Nucleus accumbens (tissue), 56 donors: ENCODE measurements around the gene CXCR1.
A peak's percentile ranks its signal among the peaks of the same experiment; 100 is the strongest.
"Not testable (repeated sequence)": the region's sequence is repeated elsewhere in the genome, so short reads cannot be mapped to it uniquely, and the experiment has no call there.

Source experiments
- DNase-seq, 56 donors: peaks; one replicate each; lab custom pipeline; 2025; lab: John Stamatoyannopoulos, UW

Gene CXCR1

DNA sequence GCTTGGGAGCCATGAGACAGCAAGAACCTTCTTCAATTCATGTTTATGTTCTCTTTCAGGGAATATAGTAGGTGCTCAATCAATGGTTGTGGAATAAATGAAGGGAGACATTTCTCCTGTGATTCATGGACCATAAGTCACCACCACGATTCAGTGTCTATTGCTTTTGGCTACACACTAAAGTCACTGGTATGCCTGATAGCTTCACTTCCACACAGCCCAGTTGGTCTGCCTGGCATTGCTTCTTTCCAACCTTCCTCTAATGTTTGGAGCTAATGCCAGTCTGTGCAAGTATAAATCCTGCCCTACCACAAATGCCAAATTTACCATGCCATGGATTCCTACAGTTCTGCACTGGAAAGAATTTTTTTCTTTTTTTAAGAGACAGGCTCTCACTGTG, 1.3 kb upstream of the CXCR1 start:
- DNase-seq: no peak

DNA sequence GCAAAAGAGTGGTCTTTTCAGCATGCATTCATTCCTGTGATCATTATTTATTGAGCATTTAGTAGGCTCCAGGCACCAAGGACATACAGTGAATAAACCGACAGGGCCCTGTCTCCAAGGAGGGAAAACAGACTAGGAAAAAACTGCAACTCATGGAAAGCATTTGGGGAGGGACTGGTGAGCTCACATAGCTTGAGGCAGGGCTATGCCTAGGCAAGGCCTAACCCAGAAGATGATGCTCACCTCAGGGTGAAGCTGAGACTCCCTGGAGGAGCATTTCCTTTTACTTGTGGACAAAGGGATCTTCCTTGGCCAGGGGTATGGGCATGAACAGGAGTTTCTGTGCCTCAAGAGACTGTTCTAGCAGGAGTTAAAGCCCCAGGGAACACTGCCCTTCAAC, 3.9 kb downstream of the CXCR1 start:
- DNase-seq: no peak

DNA sequence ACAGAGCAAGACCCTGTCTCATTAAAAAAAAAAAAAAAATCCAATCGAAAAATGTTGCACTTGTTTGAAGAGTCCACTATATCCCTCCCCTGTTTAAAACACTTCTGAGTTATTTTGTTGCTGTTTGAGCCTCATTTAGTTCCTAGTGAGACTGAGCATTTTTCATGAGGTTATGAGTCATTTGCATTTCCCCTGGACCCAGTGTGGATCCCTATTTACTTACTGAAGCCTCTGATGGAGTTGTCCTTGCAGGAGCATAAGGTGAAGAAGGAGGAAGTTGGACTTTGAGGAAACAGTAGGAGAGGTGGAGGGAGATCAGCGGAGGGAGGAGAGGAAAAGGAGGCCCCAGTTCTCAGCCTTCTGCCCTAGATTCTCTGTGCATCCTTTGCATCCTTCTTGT, 5.1 kb downstream of the CXCR1 start:
- DNase-seq: no peak

DNA sequence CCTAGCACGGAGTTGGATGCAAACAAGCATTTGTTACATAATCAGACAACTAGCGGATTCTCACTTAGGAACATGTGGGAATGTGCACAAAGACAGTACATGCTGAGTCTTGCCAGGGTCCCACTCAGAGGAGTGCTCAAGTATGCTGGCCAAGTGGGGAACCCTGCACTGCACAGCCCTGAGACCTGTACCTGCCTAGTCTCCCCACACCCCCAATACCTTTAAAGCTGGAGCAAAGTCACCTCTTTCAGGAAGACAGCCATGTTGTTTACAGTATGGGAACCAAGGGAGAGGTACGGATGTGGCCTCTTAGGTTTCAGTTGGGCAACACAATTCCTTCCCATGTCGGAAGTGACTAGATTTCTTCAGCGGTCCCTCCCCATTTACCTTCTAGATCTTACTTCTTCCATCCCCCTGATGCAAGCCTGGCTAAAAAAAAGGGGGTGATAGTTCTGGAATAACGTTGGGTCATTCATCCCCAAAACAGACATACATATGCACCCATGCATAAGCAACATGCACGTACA, 10.7 kb downstream of the CXCR1 start:
- no peak for DNase-seq

DNA sequence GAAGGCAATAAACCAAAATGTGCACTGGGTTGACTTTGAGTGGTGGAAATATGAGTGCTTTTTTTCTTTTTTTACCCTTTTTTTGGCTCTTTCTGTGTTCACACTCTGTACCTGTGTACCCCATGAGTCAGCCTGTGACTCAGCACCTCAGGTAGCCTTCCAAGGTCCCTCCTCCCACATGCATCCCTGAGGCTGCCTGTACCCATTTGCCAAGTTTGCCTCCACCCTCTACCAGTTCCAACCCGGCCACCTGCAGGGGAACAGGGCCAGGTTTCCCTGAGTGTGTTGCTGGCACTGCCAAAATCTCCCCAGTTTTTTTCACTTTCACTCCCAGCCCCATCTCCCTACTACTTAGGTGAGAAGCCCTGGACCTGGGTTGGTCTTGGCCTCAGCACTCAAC, 14.0 kb downstream of the CXCR1 start:
- peak in 11 of 56 donors; percentile 1 to 52 (median 10) for DNase-seq

DNA sequence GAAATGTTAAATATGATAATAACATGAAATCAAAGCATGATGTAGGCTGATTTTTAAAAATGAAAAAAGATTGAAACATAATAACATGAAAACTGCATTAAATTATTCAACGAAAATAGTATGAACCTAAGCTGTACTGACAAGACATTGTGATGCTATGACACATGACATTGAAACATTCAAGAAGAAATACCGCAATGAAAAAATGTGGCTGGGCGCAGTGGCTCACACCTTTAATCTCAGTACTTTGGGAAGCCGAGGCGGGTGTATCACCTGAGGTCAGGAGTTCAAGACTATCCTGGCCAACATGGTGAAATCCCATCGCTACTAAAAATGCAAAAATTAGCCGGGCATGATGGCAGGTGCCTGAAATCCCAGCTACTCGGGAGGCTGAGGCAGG, 14.6 kb downstream of the CXCR1 start:
- no peak for DNase-seq

DNA sequence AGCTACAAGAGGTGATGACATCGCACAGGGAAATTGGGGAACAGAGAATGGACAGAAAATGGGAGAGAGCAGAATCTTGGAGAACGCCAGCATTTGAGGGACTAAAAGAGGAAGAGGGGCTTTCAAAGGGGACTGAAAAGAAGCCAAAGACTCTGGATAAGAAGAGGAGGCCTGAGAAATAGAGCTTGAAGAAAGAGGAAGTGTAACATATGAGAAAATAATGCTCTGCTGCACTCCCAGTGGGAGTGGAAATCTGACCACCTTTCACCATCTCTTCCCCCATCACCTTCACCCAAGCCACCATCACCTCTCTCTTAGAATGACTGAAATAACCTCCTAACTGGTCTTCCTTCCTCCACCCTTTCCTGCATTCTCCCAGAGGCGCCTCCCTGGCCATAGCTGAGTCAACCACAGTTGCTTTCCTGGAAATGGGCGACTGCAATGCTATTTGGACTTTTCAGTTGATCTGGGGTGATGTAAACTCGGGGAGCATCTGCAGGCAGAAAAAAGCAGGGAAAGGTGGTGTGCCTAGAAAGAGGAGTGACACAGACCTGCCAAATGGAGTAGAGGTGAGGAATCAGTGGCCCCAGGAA, 16.8 kb downstream of the CXCR1 start:
- no peak for DNase-seq

DNA sequence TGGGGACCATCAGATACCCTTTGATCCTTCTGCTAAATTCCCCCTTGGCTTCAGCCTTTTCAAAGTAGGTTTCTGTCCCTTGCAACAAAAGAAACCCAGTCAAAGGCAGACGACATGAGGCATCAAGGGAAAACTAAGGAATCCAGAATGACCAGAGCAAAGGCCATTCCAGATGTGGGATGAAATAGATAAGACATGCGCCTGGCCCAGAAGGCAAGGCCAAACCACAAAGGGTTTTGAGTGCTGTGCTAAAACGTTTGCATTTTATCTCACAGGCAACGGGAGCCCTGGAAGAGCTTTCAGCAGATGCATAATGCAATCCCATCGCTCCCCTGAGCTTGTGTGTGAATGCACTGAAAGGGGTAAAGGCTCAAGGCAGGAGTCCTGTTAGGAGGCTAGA, 17.7 kb downstream of the CXCR1 start:
- DNase-seq: no peak

DNA sequence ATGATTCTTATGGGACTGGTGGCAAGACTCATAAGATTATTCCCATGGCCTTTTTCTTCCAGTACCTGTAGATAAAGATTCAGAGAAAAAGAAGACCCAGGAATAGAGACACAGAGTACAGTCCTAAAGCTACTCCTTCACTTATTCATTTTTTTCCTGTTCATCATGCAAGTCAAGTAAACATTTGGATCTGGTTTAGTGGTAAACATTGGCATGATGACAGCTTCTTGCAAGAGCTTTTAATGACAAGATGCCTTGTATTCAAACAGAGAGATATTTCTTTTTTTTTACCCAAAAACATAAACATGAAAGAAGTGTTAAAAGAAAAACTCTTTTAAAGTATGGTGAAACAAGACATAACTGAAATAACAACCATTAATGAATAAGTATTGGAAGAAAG, 20.7 kb downstream of the CXCR1 start:
- DNase-seq: no peak

DNA sequence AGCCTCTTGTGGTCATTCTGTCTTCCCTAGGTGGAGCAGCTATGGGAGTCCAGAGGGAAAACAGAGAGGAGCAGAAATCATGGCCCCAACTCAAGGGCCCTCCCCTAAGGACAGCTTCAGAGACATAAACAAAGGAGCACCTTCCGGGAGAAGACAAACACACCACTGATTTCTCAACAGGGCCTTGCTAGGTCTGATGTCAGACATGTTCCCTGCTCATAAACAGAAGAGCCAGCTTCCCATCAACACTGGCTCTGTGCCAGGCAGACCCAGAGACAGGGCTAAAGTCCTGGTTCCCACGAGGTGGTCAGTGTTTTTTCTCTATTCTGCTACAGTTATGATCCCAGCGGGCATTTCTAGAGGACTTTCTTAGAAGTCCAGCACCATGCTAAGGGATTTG, 21.6 kb downstream of the CXCR1 start:
- no peak for DNase-seq

DNA sequence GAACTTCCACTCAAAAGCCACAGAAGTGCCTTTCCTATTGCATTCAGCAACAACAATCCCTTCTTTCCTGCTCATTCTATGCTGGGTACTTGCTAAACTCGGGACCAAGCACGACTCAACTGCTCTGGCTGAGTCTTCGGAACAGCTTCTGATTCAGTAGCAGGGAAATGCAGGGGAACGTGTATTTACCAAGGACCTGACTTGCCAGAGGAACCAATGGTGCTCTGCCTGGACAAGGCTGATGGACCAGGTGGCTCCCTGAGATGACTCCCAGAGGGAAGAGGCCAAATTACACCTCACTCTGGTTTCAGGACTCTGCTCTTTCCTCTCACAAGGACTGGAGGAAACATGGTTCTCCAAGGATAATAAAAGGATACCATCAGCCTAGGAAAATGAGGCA, 28.7 kb downstream of the CXCR1 start:
- no peak for DNase-seq

DNA sequence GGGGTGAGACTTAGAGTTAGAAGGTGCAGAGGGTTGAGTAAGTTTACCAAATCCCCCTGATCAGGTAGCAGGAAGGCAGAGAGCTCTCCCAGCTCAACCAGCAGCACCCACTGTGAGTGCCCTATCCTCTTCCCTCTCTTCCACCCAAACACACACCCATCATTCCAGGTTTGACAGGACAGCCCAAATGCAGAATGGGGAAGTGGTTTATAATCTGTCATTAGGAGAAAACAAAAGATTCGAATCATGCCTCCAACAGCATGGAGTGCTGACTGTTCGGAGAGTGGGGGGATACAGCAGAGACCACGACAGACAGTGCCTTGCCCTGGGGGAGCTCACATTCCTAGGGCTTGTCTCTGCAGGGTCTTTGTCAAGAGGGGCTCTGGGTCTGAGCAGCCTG, 29.2 kb downstream of the CXCR1 start:
- DNase-seq: no peak

DNA sequence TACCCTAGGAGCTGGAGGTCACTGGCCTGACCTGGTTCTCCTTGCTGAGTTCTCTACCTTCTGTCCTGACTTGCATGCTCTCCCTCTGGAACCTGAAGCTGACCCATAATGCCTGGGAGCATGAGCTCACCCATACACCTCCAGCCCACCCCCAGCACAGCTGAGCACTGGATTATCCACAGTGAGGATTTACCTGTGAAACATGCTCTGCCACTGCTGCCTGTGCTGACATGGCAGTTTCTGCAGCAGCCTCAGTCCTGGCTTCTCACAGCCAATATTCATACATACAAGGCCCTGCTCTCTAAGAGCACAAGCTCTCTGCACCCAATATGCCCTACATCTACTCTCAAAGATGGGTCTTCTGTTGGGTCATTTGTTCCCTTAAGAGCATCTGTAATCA, 35.9 kb downstream of the CXCR1 start:
- no peak for DNase-seq

DNA sequence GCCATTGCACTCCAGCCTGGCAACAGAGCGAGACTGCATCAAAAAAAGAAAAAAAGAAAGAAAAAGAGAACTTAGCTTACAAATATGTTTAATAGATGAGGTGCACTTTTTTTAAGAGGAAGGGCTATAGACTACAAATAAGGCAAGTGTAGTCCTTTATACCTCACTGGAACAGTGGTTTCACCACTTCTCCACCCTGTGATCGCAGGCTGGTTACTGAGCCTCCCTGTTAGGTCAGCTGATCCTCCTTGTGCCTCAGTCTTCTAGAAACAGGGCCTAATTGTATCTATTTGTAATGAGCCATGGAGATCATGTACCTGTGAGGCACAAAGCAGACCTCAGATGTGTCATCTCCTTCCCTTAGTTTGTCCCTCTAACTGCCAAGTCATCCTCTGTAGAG, 36.4 kb downstream of the CXCR1 start:
- DNase-seq: no peak

DNA sequence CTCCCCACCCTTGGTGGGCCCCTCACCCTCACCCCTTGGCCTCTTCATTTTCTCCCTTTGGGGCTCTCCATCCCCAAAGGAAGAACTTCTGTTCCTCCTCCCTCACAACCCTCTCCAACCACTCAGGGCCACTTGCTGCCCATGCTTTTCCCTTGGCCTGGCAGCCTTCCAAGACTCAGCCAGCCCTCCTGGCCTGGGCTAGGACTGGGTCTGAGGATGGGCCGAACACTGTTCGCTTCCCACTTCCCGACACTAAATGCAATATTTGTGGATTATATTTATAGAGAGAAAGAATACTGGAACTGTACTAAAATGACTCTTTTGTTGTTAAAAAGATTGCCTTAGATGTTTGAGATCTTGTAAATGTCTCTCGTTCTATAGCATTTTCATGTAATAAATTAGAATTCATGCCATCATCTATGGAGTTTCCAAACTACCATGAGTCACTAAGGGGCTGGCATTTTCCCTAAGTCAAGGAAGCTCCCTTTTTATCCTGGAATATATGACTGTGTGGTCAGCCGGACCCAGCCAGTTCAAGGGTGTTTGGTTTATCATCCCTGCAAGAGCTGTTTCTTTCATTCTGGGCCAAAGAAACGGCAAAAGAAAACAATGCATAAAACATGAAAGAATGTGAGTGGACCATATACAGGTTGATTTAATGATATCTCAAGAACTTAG, 37.2 kb downstream of the CXCR1 start:
- DNase-seq: no peak

DNA sequence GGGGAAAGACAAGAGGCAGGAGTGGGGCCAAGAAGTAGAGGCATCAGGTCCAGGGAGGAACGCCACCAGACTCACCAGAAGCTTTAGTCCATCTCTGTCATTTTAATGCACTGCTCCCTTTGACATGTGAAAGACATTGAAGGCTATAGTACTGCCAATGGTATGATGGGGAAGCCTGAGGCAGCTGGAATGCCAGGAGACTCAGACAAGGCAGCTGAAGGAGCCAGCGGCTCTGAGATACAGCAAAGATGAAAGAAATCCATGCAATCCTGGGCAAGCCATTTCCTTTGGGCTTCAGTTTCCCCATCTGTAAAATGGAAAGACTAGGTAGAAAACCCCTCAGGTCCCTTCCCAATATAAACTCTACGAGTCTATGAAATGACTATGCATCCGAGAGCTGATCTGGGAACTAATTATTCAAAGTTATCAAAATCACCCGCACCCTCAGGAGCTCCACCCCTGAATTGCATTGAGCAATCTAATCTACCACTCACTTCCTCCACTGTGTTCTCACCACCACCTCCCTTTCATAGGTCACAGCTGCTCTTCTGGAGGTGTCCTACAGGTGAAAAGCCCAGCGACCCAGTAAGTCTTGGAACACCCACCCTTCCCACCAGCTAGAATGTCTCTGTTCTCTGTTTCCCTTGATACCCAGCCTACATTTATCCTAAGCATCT, 37.8 kb downstream of the CXCR1 start:
- DNase-seq: no peak

DNA sequence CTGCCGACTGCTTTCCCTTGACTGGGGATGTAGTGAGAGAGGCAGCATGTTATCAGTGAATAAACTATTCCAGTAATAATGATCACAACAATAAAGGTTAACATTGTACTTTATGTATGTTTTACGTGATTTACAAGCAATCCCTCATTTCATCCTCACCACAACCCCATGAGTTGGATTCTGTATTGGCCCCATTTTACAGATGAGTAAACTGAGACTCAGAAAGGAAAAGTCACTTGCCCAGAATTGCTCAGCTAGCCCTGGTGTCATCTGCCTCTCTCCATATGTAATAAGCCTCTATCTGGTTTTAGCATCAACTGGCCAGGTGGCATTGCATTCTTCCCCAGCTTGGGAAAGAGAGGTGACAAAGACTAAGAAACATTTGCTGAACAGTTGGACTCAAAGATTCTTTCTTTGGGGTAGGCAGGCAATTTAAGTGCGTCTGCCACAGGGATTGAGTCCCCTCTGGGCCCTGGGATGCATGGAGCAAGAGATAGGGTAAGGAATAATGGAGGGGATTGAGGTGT, 38.8 kb downstream of the CXCR1 start:
- DNase-seq: no peak

DNA sequence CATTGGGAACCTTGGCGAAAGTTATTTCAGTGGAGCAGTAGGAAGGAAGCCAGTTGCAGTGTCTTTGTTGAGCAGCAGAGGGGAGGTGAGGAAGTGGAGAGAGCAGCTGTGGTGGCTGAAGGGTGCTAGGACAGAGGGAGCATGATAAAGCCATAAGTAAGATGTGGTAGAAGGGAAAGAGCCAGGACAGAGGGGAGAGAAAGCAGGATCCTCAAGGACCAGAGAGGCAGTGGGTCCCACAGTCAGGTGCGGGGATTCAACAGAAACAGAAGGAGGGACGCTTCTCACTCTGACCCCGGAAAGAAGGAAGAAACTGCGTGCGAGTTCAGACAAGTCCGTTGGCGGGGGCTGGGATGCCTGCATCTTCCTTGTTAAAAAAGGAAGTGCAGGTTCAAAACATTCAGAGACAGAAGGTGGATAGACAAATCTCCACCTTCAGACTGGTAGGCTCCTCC, 41.1 kb downstream of the CXCR1 start, which contains the start of gene CXCR2:
Gene CXCR2, plus strand, starts transcription at position 403 of the 455 bp plus-strand sequence. CDS start 8,774 bp downstream, outside the sequence.
- DNase-seq: peak in 1 of 56 donors; percentile 4

DNA sequence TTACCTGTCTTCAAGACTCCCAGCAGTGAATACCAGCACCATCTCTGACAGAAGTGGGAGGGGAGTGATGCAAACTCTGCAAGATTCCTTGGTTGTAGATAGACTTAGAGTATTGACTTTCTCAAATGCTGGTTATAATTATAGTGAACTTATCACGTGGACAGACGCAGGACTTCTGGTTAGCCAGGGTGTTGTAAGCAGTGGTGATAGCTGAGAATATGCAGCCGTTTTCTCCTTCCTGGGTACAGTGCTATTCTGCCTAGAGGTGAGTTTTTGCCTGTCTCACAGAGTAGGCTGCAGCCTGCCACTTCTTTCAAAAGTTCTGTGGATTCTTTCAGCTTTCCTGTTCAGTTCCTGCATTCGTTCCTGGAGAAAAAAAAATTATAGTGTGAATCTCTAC, 41.7 kb downstream of the CXCR1 start:
- no peak for DNase-seq

DNA sequence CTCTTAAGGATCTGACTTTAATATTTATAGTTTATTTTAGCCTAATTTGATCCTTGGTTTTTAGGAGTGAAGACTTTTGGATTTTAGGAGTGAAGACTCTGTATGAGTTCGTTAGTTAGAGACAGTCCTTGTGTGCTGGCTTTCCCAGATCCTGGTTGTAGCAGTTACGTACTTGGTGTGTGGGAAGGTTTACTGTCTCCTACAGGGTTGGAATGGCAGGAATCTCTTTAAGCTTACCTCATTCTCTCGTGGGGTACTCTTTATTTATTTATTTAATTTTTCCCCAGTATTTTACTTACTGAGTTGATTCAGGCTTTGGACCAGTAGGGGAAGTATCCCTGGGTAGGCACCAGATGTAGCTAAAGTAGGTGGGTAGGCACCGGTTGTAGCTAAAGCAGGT, 42.8 kb downstream of the CXCR1 start:
- no peak for DNase-seq

DNA sequence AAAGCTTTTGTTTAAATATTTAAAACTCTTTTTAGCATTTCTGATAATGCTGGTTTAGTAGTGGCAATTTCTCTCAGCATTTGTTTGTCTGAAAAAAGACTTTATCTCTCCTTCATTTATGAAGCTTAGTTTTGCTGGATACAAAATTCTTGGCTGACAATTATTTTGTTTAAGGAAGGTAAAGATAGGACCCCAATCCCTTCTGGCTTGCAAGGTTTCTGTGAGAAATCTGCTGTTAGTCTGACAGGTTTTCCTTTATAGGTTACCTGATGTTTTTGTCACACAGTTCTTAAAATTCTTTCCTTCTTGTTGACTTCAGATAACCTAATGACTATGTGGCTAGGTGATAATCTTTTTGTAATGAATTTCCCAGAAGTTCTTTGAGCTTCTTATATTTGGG, 44.5 kb downstream of the CXCR1 start:
- DNase-seq: not testable (repeated sequence)
